Uterus (tissue), 4 donors: ENCODE results near the gene GAMT. TPM values are rescaled to one million over a fixed set of nuclear protein-coding genes. Genes with fewer than 3 reads are reported as not detected.

Source experiments
- DNase-seq, 2 donors: peaks; one replicate each; pipeline ENCODE4 v3.0.0-alpha.2; 2019 to 2020
- H3K27ac ChIP-seq, 2 donors: fragments of 200-600 bp; sonication (generic); 1 replicate in 1 of 2; 2 replicates in 1 of 2; pipeline ENCODE4 v1.5.1; 2016 to 2018
- H3K27me3 ChIP-seq, 2 donors: fragments of 200-600 bp; sonication (generic); one replicate each; pipeline ENCODE4 v1.5.1; 2018 to 2019; ENCODE audit warnings: control low read depth in 1 of 2
- H3K36me3 ChIP-seq, 2 donors: fragments of 200-600 bp; sonication (generic); one replicate each; pipeline ENCODE4 v1.5.1; 2019; ENCODE audit warnings: control low read depth in 1 of 2
- H3K4me1 ChIP-seq, 2 donors: fragments of 200-600 bp; sonication (generic); one replicate each; pipeline ENCODE4 v1.5.1; 2018 to 2019; ENCODE audit warnings: control low read depth in 1 of 2
- H3K4me3 ChIP-seq, 2 donors: fragments of 200-600 bp; sonication (generic); 1 replicate in 1 of 2; 2 replicates in 1 of 2; pipeline ENCODE4 v1.5.1; 2018 to 2019; ENCODE audit warnings: mild to moderate bottlenecking in 1 of 2
- H3K9me3 ChIP-seq, 2 donors: fragments of 200-600 bp; sonication (generic); one replicate each; pipeline ENCODE4 v1.5.1; 2019; ENCODE audit warnings: control low read depth in 1 of 2
- POLR2A ChIP-seq, 2 donors: fragments of 450-650 bp; IDR thresholded peaks; one replicate each; pipeline ENCODE4 v1.6.1; 2016; ENCODE audit warnings: antibody characterized with exemption in 2 of 2, mild to moderate bottlenecking in 1 of 2, moderate library complexity in 1 of 2
- intact Hi-C: fragments of 100-400 bp; cut with DNase I; formaldehyde crosslinking; loops from one replicate; pipeline ENCODE4 v1.15.1; 2023; ENCODE audit warnings: low total_unique reads
- total RNA-seq, 4 donors: library from RNA; depleted of rRNA in 3 of 4; stranded (reverse); fragments of >200 nt in 3 of 4; gene quantifications; one replicate each; pipeline versions ENCODE4 v1.1.0 to v1.2.4, GENCODE V29; 2014 to 2023
- TF ChIP-seq, protein P1 (sequence below), 4 experiments: fragments of 200-600 bp in 2 of 4; fragments of 450-650 bp in 2 of 4; sonication (generic) in 2 of 4; IDR thresholded peaks; one replicate each; pipeline ENCODE4 v1.5.1; 2016 to 2019; ENCODE audit warnings: antibody characterized with exemption in 4 of 4, mild to moderate bottlenecking in 2 of 4, moderate library complexity in 1 of 4
- donor health status: DM: yes; HTN: yes; CAD: no.

The GAMT gene
- total RNA-seq, 4 donors from 2014 or later: 3.3 to 14.4 (median 8.4) TPM

DNA sequence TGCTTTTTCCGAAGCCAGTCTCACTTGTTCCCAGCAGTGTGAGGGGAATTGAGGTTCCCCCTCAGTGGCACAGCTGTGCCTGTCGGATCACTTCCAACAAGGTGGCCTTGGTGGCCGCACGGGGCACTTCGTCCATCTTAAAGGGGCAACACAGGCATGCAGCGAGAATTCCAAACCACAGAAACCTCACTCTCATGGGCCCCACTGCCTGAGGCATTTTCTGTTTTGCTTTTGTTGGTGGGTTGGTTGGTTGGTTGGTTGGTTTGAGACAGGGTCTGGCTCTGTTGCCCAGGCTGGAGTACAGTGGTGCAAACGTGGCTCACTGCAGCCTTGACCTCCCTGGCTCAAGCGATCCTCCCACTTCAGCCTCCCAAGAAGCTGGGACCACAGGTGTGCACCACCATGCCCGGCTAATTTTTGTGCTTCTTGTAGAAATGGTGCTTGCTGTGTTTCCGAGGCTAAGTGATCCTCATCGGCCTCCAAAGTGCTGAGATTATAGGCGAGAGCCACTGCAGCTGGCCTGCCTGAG is 21.3 kb downstream of the GAMT start:
- Histone ChIP-seq H3K4me1 (peaks cover 0 to 13% of the 10 kb centered on the region in 2 donors), H3K27ac (no peak overlapping the region), H3K9me3 (no peaks in the 10 kb centered on the region), H3K36me3 (no peaks in the 10 kb centered on the region), H3K27me3 (peaks cover 0 to 4% of the 10 kb centered on the region in 2 donors), H3K4me3 (no peak overlapping the region)
- TF ChIP-seq, protein P1, sequence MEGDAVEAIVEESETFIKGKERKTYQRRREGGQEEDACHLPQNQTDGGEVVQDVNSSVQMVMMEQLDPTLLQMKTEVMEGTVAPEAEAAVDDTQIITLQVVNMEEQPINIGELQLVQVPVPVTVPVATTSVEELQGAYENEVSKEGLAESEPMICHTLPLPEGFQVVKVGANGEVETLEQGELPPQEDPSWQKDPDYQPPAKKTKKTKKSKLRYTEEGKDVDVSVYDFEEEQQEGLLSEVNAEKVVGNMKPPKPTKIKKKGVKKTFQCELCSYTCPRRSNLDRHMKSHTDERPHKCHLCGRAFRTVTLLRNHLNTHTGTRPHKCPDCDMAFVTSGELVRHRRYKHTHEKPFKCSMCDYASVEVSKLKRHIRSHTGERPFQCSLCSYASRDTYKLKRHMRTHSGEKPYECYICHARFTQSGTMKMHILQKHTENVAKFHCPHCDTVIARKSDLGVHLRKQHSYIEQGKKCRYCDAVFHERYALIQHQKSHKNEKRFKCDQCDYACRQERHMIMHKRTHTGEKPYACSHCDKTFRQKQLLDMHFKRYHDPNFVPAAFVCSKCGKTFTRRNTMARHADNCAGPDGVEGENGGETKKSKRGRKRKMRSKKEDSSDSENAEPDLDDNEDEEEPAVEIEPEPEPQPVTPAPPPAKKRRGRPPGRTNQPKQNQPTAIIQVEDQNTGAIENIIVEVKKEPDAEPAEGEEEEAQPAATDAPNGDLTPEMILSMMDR (IDR thresholded peaks at IDR 0.05): no peak
- no peak for TF ChIP-seq POLR2A (IDR thresholded peaks at IDR 0.05)
- intact Hi-C loops: no loop called here
- no peak for DNase-seq

DNA sequence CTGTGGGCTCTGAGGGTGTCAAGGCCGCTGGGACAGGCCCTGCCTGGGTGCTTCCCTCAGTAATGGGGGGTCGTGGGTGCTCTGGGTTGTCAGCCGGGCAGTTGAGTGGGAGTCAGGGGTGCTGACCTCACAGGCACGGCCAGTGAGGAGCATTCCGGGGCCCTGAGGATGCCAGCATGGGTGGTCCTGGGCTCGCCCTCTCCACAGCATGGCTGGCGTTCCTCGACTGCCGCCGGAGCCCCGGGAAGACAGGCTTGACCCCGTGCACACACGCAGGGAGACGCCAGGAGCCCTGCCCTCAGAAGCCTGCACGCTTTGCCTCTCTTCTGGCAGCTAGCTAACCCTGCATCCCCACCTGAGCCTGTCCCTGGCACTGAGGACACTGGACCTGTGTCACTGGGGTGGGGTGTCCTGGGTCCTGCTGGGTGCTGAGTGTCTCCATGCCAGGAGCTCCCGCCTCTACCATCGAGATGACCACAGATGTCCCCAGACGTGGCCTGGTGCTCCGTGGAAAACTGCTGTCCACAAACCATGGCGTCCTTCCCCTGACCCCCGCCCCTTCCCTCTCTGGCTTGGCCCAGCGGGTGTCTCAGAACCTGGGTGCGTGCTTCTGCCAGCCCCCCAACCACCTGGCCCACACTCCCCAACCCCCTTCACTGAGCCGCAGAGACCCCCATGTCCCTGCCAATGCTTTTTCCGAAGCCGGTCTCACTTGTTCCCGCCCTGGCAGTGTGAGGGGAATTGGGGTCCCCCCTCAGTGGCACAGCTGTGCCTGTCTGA is 22.0 kb downstream of the GAMT start:
- Histone ChIP-seq H3K9me3 (no peaks in the 10 kb centered on the region), H3K4me3 (no peak overlapping the region), H3K36me3 (no peaks in the 10 kb centered on the region), H3K27me3 (peaks cover 0 to 4% of the 10 kb centered on the region in 2 donors), H3K27ac (no peak overlapping the region), H3K4me1 (peaks cover 0 to 6% of the 10 kb centered on the region in 2 donors)
- intact Hi-C loops: no loop called here
- no peak for DNase-seq
- TF ChIP-seq, protein P1 (IDR thresholded peaks at IDR 0.05): no peak
- TF ChIP-seq POLR2A (IDR thresholded peaks at IDR 0.05): no peak

DNA sequence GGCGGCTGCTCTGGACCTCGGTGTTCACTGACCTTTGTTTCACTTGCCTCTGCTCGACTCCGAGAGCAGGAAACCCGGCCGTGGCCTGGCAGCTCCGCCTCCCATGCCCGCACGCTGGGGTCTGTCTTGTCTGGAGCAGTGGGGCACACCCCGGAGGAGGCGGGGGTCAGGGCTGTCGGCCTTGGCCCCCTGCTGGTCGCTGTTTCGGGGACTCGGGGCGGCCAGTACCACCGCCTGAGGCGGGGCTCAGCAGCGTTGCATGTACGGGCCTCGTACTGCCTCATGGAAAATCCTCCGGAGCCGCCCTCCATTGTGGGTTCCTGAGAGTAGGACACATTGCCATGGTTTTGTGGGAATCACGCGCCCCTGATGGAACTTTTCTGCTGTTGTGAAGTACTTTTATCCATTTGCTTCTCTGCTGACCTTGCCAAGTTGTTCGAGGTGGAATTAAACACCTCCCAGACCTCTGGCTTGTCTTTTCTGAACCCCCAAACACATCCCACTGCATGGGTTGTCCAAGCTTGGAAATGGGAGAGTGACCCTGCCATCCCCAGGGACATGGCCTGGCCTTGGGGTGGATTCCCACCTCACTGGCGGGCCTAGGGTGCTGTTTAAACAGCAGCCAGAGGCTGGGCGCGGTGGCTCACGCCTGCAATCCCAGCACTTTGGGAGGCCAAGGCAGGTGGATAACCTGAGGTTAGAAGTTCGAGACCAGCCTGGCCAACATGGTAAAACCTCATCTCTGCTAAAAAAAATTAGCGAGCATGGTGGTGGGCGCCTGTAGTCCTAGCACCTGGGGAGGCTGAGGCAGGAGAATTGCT is 23.2 kb downstream of the GAMT start:
- intact Hi-C loops: no loop called here

DNA sequence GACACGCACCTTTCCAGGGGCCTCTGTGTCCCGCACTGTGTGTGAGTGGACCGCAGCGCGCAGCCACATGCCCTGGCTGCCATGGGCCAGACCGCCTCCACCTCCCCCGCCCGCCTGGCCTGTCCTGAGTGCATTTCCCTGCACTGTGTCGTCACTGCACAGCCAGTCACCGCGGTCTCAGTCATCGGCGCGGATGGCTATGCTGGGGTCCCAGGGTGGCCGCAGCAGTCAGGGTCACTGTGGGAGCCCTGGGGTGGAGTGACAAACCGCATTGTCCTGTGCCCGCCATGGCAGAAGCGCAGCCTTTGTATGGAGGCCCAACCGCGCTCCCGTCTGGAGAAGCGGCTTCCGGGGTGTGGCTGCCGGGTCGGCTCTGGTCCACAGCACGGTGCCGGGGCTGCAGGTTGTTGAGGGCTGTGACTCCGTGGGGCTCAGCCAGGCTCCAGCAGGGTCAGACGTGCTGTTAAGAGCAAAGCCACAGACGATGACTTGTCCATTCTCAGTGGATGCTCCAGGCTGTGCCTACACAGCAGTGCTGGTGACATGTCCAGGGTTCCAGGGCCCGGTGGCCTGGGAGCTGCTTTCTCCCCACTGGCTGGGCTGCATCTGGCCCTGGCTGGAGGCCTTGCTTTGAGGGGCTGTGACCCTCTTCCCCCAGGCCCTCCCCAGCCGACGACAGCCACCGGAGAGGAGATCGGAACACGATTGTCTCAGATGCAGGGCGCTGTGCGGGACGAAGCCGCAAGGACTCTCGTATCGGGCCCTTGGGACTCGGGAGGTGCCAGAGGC is 24.0 kb downstream of the GAMT start:
- peaks cover 0 to 3% of the 10 kb centered on the region in 2 donors for H3K4me1 ChIP-seq
- no peaks in the 10 kb centered on the region for H3K27me3 ChIP-seq
- no peak for DNase-seq
- H3K36me3 ChIP-seq: no peaks in the 10 kb centered on the region
- no peak for TF ChIP-seq POLR2A (IDR thresholded peaks at IDR 0.05)
- TF ChIP-seq, protein P1 (IDR thresholded peaks at IDR 0.05): no peak
- H3K27ac ChIP-seq: no peak overlapping the region
- intact Hi-C loops: no loop called here
- H3K4me3 ChIP-seq: no peak overlapping the region
- no peaks in the 10 kb centered on the region for H3K9me3 ChIP-seq

More for the DNA sequence above, 23.2 kb downstream of the GAMT start:
- H3K27ac ChIP-seq: no peak overlapping the region
- TF ChIP-seq POLR2A (IDR thresholded peaks at IDR 0.05): no peak
- TF ChIP-seq, protein P1 (IDR thresholded peaks at IDR 0.05): no peak
- no peak overlapping the region for H3K4me3 ChIP-seq
- no peak for DNase-seq
- H3K36me3 ChIP-seq: no peaks in the 10 kb centered on the region
- no peaks in the 10 kb centered on the region for H3K27me3 ChIP-seq
- H3K4me1 ChIP-seq: peaks cover 0 to 4% of the 10 kb centered on the region in 2 donors
- no peaks in the 10 kb centered on the region for H3K9me3 ChIP-seq
